ENCODE measurements around the gene PSORS1C1.

Gene PSORS1C1

DNA sequence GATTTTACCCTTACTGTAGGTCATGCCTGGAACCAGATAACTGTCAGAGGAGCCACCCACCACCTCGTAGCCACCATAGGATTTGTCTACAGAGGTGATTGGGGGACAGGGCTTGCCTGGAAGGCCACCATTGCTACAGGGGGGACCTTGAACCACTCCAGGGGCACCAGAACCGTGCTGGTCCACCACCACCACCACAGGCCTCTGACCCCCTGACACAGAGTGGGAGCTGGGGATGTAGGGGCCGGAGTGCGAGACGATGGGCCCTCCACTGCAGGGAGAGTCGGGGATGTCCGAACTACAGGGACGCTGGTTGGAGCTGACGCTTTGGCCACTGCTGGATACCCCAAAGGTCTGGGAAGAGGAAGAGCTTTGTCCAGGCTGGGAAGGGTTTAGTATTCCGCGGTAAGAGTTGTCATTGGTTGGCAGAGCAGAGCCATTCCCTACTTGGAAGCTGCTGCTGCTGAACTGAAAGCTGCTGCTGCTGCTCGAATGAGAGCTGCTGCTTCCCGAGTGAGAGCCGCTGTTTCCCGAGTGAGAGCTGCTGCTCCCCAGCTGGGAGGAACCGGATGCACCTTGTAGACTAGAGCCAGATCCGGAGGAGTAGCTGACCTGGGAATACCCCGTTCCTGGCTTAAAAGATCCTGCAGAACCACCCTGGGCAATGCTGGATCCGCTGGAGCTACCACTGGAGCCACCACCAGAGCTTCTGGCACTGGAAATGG is 2.2 kb downstream of the PSORS1C1 start:
- Histone ChIP-seq H3K9me3 (no peaks in the 10 kb centered on the region), H3K27ac (no peak overlapping the region), H3K36me3 (no peaks in the 10 kb centered on the region), H3K4me1 (ENCODE audit: control insufficient read depth in 1 of 2, insufficient read depth in 1 of 2, low read depth in 1 of 2, low read length in 1 of 2) (no peaks in the 10 kb centered on the region), H3K4me3 (ENCODE audit: low read depth in 1 of 2, low read length in 1 of 2) (no peak overlapping the region), H3K27me3 (peaks cover 37% of the 10 kb centered on the region)
- TF ChIP-seq, protein P1, sequence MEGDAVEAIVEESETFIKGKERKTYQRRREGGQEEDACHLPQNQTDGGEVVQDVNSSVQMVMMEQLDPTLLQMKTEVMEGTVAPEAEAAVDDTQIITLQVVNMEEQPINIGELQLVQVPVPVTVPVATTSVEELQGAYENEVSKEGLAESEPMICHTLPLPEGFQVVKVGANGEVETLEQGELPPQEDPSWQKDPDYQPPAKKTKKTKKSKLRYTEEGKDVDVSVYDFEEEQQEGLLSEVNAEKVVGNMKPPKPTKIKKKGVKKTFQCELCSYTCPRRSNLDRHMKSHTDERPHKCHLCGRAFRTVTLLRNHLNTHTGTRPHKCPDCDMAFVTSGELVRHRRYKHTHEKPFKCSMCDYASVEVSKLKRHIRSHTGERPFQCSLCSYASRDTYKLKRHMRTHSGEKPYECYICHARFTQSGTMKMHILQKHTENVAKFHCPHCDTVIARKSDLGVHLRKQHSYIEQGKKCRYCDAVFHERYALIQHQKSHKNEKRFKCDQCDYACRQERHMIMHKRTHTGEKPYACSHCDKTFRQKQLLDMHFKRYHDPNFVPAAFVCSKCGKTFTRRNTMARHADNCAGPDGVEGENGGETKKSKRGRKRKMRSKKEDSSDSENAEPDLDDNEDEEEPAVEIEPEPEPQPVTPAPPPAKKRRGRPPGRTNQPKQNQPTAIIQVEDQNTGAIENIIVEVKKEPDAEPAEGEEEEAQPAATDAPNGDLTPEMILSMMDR (IDR thresholded peaks at IDR 0.05) = no peak

DNA sequence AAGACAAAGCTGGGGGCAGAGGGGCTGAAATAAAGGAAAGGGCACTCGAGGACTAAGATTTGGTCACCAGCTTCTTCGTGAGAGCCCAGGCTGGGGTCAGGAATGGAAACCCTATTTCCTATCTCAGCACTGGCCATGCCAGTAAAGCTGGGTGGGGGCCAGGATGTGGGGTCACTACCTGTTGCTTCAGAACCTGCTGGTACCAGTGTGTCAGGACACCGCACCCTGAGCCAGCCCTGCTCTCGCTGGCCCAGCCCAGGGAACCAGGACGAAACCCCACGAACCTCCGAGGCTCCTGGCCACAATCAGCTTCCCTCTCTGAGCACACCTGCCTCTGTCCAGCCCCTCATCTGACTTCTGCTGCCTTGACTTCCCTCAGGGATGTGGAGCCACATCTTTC is 3.6 kb downstream of the PSORS1C1 start:
- H3K4me1 ChIP-seq (ENCODE audit: control insufficient read depth in 1 of 2, insufficient read depth in 1 of 2, low read depth in 1 of 2, low read length in 1 of 2) = no peaks in the 10 kb centered on the region
- H3K27me3 ChIP-seq = peaks cover 37% of the 10 kb centered on the region
- TF ChIP-seq, protein P1 (IDR thresholded peaks at IDR 0.05) = no peak
- no peaks in the 10 kb centered on the region for H3K36me3 ChIP-seq
- no peaks in the 10 kb centered on the region for H3K9me3 ChIP-seq
- no peak overlapping the region for H3K4me3 ChIP-seq (ENCODE audit: low read depth in 1 of 2, low read length in 1 of 2)
- H3K27ac ChIP-seq = no peak overlapping the region

DNA sequence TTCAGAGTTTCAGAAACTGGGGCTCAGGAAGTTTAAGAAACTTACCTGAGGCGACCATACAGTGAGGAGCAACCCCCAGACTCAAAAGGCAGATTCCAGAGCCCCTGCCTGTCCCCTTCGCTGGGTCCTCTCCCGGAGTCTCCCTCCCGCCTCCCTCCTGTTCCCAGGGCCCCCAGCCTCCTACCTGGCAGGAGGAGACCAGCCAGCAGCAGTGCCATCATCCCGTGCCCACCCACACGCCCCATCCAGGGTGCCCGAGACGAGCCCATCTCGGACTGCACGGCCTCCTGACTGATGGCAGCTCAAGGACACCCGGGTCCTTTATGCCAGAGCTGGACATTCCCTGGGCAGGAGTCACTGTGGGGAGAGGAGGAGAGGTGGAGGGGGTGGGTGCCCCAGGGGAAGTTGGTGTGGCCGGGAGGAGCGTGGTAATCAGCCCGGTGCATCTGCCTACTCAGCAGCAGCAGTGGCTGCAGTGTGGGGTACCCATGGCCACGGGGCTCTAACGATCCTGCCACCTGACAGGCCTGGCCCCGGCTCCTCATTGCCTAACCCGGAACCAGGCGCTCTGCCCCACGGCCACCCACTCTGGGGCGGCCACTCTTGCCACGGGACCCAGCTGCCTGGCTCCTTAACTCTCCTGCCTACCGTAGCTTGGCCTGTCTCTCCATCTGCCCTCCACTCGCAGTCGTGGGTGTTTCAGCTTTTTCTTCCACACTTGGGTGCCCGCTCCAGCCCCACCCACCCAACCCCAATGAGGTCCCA is 5.7 kb downstream of the PSORS1C1 start, which contains the start of gene CDSN:
TSS of gene CDSN (minus strand) at position 296 of the 765 bp plus-strand sequence. CDS start at position 269, 27 bp downstream.
- H3K36me3 ChIP-seq = no peaks in the 10 kb centered on the region
- peaks cover 22% of the 10 kb centered on the region for H3K27me3 ChIP-seq
- no peaks in the 10 kb centered on the region for H3K4me1 ChIP-seq (ENCODE audit: control insufficient read depth in 1 of 2, insufficient read depth in 1 of 2, low read depth in 1 of 2, low read length in 1 of 2)
- no peak within 1 kb of the TSS for H3K27ac ChIP-seq
- H3K9me3 ChIP-seq = no peaks in the 10 kb centered on the region
- TF ChIP-seq, protein P1 (IDR thresholded peaks at IDR 0.05) = no peak
- H3K4me3 ChIP-seq (ENCODE audit: low read depth in 1 of 2, low read length in 1 of 2) = no peak within 1 kb of the TSS

DNA sequence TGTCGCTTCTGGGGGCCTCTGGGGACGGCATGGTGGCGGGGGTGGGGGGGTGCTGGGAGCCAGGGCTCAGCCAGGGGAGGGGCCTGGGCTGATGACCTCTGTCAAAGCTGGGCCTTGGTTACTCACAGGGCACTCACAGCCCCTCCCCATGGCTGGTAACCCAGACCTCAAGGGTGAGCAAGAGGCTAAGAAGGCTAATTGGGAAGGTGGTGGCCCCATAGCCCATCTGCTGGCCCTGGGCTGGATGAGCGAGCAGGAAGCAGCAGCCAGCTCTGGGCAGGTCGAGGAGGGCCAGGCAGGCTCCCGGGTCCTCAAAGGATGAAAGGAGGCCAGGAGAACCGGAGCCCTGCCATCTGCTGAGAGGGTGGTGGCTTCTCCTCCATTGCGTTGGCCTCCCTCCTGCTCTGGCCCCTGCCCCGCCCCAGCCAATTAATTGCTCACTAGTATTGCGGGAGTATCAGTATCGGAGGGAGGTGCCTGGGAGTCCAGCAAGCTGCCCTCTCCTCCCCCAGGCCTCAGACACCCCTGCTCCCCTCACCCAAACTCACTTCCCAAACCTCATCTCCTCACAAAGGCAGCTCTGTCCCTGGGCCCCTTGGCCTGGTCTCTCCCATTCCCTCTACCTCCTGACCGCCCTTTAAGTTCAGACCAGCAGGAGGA is 6.7 kb downstream of the PSORS1C1 start:
- no peaks in the 10 kb centered on the region for H3K36me3 ChIP-seq
- H3K4me3 ChIP-seq (ENCODE audit: low read depth in 1 of 2, low read length in 1 of 2) = no peak overlapping the region
- H3K9me3 ChIP-seq = no peaks in the 10 kb centered on the region
- H3K4me1 ChIP-seq (ENCODE audit: control insufficient read depth in 1 of 2, insufficient read depth in 1 of 2, low read depth in 1 of 2, low read length in 1 of 2) = no peaks in the 10 kb centered on the region
- H3K27ac ChIP-seq = no peak overlapping the region
- peaks cover 16% of the 10 kb centered on the region for H3K27me3 ChIP-seq
- TF ChIP-seq, protein P1 (IDR thresholded peaks at IDR 0.05) = no peak

DNA sequence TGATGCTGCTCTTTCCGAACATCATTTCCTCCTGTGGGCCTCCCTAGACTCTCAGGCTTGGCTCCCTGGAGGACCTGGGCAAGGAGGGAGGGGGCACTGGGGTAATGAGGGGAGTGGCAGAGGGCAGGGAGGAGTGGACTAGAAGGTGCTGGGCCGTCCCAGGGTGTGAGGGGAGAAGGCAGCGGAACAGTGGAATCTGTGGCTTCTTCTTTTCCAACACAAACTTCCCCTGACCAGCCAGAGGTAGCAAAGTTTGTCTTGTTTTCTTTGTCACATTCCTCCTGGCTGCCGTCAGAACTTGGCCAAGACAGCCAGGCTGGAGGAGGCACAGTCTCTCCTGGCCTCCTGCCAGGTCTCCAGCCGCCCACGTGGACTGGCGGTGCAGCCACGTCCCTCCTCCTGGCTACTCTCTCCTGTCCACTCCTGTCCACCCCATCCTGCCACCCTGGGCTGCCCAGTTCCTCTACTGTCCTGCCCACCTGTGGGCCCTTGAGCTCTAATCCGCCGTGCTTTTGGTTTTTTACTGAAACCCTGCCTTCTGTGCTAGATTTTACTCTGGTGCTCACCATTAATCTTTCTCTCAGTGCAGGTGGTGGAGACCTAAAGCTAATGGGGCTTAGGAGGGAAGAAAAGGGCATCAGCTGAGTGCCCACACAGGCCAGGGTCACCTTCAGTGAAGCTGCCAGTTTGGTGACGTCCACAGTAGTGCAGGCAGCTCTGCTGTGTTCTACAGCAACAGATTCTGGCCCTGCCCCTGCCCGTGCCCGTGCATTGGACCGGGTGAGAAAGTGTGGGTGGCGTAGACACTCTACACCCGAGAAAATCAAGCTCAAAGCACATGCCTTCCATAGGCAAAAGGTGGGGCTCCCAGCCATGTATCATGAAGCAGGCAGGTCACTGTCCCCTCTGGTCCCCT is 8.4 kb downstream of the PSORS1C1 start:
- H3K36me3 ChIP-seq = no peaks in the 10 kb centered on the region
- H3K27ac ChIP-seq = no peak overlapping the region
- no peaks in the 10 kb centered on the region for H3K9me3 ChIP-seq
- no peaks in the 10 kb centered on the region for H3K4me1 ChIP-seq (ENCODE audit: control insufficient read depth in 1 of 2, insufficient read depth in 1 of 2, low read depth in 1 of 2, low read length in 1 of 2)
- H3K27me3 ChIP-seq = peaks cover 11% of the 10 kb centered on the region
- no peak overlapping the region for H3K4me3 ChIP-seq (ENCODE audit: low read depth in 1 of 2, low read length in 1 of 2)
- TF ChIP-seq, protein P1 (IDR thresholded peaks at IDR 0.05) = no peak
